AG09309 (cell line): ENCODE results near the gene PRRG3.

Experiments used
- DNase-seq: peaks from one replicate; pipeline ENCODE4 v3.0.0-alpha.2; 2010; ENCODE audit warnings: low read depth
- H3K4me3 ChIP-seq: 2 replicates; pipeline ENCODE4 v1.5.1; 2011; ENCODE audit warnings: mild to moderate bottlenecking, low read depth, low read length, moderate library complexity; ENCODE audit not compliant: control insufficient read depth
- TF ChIP-seq, protein P1 (sequence below): IDR thresholded peaks from 2 replicates; pipeline ENCODE4 v1.5.1; 2011; ENCODE audit warnings: mild to moderate bottlenecking, low read depth, low read length, inconsistent platforms; ENCODE audit not compliant: insufficient read depth, control insufficient read depth; ENCODE audit errors: missing control alignments

The PRRG3 gene

DNA sequence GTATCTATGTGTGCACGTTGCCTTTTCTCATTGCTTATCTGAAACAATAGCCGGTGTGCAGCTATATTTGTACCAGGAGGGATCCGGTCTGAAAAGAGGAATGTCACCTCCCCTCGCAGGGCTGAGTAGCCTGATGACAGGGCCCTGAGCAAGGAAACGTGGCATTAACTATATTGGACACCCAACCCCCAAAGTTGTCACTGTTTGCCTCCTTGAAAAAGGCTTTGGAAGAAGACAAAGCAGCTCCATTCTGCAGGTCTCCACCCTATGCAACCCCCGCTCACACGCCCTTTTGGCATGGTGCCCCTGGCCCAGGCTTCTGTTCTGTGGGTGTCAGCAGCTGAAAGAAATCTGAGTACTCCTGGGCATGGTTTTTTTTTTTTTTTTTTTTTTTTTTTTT, 8.2 kb downstream of the PRRG3 start:
- no peak overlapping the region for H3K4me3 ChIP-seq
- TF ChIP-seq, protein P1, sequence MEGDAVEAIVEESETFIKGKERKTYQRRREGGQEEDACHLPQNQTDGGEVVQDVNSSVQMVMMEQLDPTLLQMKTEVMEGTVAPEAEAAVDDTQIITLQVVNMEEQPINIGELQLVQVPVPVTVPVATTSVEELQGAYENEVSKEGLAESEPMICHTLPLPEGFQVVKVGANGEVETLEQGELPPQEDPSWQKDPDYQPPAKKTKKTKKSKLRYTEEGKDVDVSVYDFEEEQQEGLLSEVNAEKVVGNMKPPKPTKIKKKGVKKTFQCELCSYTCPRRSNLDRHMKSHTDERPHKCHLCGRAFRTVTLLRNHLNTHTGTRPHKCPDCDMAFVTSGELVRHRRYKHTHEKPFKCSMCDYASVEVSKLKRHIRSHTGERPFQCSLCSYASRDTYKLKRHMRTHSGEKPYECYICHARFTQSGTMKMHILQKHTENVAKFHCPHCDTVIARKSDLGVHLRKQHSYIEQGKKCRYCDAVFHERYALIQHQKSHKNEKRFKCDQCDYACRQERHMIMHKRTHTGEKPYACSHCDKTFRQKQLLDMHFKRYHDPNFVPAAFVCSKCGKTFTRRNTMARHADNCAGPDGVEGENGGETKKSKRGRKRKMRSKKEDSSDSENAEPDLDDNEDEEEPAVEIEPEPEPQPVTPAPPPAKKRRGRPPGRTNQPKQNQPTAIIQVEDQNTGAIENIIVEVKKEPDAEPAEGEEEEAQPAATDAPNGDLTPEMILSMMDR: no peak
- no peak for DNase-seq

DNA sequence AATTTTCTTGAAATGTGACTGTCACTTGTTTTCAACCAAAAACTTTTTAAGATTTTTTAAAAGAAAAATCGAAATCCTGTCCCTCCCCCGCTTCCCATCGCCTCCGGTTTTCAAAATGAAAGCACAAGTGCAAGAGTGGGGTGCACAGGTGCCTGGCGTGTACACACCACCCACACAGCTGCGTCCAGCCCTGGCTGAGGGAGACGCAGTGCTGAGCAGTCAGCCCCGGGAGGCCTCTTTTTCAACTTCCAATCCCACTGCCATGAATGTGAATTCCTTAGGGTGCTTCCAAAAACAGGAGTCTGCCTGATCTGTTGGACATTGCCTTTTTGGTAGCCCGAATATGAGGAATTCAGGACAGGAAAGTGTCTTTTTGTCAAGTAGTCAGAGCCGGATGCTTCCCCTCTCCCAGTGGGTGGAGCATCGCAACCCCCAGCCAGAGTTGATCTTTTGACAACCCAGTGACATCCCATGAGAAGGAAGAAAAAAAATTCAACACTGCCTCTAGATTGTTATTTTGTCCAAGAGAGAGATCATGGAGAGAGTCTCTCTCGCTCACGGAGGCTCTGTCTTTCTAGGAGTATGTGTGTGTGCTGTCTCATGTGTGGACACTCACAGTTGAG, 8.9 kb downstream of the PRRG3 start:
- no peak for DNase-seq
- H3K4me3 ChIP-seq: no peak overlapping the region
- TF ChIP-seq, protein P1: no peak

DNA sequence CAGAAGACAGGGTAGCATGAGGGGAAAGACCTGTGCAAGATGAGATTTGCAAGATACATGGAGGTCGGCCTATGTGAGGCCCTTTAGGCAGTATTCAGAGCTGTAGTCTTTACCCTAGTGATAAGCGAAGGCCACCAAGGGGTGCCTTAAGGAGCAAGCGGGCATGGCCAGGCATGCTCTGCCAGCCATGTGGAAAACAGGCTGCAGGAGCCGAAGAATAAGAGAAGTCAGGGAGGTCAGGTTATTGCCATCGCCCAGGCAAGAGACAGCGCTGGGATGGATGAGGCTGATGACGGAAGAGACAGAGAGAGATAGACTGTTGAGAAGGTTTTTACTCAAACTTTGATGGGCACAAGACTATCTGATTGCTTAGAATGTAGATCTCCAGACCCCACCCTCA, 13.6 kb downstream of the PRRG3 start:
- DNase-seq: no peak
- TF ChIP-seq, protein P1: no peak
- no peak overlapping the region for H3K4me3 ChIP-seq

DNA sequence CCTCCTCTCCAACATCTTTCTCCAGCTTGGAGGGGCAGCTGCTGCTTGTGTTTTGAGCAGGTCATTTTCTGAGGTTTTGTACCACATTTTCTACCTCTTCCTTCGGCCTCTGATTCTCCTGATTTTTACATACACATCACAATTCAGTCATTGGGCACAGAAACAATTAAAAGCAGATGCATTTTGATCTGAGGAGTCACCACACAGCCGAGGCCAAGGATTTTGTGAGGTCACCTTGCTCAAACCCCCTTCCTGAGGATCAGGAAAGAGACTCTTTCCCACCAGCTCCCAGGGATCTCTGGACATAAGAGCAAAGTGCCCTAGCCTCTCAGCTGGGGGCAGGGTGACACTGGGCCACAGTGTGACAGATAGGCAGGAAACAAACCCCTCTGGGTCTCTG, 15.2 kb downstream of the PRRG3 start:
- TF ChIP-seq, protein P1: no peak
- DNase-seq: no peak
- no peak overlapping the region for H3K4me3 ChIP-seq

DNA sequence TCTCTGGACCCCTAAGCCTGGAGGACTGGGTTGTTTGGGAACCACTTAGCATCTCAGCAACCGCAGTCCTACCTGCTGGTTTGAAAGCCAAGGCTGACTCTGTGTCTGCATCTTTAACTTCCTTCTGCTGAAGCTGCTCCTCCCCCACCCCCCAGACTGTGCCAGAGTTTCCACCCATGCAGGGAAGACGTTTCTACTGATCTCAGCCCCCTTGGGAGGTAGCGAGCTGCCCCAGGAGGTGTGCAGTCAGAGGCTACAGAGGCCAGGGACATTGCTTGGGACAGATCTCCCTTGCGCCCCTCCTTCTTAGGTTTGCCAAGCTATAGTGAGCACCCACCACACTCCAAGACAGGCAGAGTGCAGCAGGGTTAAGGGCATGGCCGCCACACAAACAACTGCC, 15.9 kb downstream of the PRRG3 start:
- H3K4me3 ChIP-seq: no peak overlapping the region
- TF ChIP-seq, protein P1: no peak
- no peak for DNase-seq

DNA sequence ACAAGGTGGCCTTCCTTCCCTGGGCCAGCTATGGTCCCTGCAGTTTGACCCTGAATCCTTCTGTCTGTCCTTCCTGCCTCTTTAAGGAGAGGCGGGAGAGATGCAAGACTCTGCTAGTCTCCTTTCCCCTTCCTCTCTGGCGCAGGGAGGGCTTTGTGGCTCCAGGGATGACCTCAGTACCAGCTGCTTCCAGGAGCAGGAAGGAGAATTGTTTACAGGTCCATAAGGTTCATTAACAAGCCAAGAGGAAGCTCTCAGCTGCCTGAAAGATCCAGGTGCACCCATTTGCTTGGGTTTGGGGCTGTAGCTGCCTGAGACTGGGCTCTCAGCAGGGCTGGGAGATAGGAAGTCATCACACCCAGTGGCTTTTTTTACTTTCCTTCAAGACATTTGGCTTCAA, 16.5 kb downstream of the PRRG3 start:
- DNase-seq: no peak
- TF ChIP-seq, protein P1: no peak
- H3K4me3 ChIP-seq: no peak overlapping the region

DNA sequence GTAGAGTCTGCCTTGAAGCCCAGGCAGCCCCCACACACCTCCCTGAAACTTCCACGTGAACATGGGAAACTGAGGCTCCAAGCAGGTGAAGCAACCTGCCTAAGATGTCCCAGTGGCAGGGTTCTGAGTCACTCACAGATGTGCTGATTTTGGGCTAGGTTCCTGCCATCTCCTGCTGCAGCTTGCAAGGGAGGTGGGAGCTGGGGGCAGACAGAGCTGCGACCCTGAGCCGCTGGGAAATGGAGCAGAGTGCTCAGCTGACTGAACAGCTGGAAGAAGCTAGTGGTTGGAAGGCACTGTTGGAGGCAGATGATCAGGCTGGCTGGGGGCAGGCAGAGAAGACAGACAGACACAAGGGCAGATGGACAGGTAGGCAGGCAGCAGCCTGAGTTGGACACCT, 17.0 kb downstream of the PRRG3 start:
- DNase-seq: no peak
- TF ChIP-seq, protein P1: no peak
- no peak overlapping the region for H3K4me3 ChIP-seq
